NT2/D1 (cell line): ENCODE data around the gene TTLL5.

Source experiments
- SUZ12 ChIP-seq: IDR thresholded peaks from 2 replicates; pipeline ENCODE4 v1.6.1; 2011; ENCODE audit not compliant: insufficient read length, insufficient read depth; ENCODE audit errors: extremely low read depth
- ZNF274 ChIP-seq: IDR thresholded peaks from 2 replicates; pipeline ENCODE4 v1.6.1; 2011; ENCODE audit warnings: mild to moderate bottlenecking, low read depth, low read length

GRCh38 chr14:75845136-75845804 is 184.2 kb downstream of the TTLL5 start:
- TF ChIP-seq ZNF274 (no peak), SUZ12 (no peak)
